Measurements from ENCODE around the gene AOPEP.

Gene AOPEP

GRCh38 chr9:94767331-94768072, 41.0 kb downstream of the AOPEP start:
- DNase-seq, result no peak

- no peak for DNase-seq
Measured at GRCh38 chr9:94768766-94769165, 42.3 kb downstream of the AOPEP start.

DNA sequence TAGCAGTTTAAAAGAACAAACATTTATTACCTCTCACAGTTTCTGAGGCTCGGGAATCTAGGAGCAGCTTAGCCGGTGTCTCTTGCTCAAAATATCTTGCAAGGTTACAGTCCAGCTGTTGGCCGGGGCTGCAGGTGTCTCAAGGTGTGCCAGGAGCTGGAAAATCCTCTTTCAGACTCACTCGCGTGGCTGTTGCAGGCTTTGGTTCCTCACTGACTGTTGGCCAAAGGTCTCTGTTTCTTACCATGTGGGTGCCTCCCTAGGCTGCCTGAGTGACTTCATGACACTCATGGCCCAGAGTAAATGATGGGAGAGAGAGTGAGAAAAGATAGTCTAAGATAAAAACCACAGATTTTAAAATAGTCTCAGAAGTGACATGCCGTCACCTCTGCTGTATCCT, 43.8 kb downstream of the AOPEP start:
- DNase-seq, result no peak

GRCh38 chr9:94771096-94771495, 44.6 kb downstream of the AOPEP start:
- no peak for DNase-seq

DNA sequence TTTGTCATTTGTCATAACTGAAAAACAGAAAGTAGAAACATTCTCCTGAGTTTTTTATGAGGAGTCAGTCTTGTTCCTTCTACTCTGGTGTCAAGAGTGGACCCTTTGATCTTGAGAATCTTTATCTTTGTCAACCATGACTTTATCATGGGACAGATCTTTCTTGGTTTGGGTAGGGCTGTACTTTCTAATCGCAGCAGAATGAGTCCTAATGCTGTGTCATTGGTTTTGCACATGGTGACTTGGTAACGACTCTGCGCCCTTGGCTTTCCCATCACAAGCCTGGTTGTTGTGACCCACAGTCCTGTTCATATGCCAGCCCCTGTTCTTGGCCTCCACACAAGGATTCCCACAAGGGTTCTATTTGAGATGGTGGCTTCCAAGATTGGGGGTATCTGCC, 45.6 kb downstream of the AOPEP start:
- DNase-seq, result no peak

DNA sequence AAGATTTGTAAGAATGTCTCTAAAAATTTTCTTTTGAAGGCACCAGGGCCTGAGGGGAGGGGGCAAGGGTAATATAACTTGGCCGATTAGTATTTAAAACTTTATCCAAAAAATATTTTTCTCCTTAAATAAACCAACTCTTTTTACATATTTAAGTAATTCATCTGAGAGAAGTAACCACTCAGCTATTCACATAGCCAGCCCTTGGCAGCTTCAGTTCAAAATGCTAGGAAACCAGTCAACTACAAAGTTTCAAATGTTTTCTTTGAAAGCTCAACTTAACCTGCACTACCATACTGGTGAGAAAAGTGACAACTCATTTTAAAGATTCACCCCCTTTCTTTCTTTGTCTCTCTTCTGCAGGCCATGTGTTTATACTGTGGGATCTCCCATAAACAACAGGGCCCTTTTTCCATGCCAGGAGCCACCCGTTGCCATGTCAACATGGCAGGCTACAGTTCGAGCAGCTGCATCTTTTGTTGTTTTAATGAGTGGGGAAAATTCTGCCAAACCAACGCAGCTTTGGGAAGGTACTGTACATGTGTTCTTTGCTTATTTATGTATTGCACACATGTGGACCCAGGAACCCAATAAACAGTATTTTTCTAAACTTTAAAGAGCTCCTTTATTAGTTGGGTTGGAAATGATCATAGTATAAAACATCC, 46.3 kb downstream of the AOPEP start:
- DNase-seq, result no peak

- no peak for DNase-seq
Measured at GRCh38 chr9:94773655-94774054, 47.2 kb downstream of the AOPEP start.

DNA sequence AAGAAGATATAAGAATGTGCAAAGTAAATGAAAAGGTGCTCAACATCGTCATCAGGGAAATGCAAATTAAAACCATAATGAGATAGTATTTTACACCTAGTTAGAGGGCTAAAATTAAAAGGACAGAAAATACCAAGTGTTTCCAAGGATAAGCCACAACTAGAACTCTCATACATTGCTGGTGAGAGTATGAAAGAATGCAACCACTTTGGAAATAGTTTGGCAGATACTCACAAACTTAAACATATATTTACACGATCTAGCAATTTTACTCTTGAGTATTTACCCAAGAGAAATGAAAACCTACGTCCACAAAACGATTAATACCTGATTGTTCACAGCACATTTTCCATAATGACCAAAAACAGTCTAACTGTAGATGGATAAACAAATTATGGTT, 51.5 kb downstream of the AOPEP start:
- no peak for DNase-seq

GRCh38 chr9:94779031-94779430, 52.5 kb downstream of the AOPEP start:
- DNase-seq, result no peak

GRCh38 chr9:94779693-94780290, 53.3 kb downstream of the AOPEP start:
- no peak for DNase-seq

DNA sequence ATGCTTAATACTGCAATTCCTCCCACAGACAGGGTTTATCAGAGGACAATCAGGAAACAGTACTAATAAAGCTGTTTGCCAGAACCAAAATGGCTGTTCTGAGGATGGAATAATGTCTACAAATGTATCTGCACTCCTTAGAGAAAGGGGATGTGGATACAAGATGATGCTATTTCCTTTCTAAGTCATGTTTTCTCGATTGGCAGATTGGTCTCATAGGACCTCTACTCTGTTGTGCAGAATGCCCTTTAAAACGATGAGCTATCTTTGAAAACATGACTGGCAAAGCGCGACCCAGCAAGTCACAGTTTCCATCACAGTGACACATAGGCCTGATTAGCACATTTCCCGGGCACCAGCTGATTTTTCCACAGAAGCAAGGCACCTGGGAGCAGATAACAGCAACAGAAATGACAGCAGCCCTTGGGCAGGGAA, 54.0 kb downstream of the AOPEP start:
- DNase-seq, result peak; percentile 47

- no peak for DNase-seq
Measured at GRCh38 chr9:94782355-94783101, 56.0 kb downstream of the AOPEP start.

GRCh38 chr9:94783102-94783682, 56.7 kb downstream of the AOPEP start:
- peak; percentile 37 for DNase-seq

DNA sequence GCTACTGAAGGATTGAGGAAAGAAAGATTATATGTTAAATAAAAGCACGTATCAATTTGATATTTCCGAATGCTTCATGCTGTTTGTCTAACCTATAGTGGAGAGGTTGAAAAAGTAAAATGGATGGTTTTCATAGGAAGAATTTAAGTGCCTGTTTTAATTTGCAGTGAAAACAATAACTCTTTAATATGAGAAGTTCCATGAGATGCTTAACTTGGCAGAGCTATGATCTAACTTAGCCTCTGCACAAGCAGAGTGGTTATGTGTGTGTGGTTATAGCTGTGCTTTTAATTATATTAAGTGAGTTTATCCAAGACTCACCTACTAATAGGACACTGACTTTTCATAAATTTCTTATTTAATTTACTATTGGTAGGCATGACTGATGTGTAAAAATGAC, 57.4 kb downstream of the AOPEP start:
- no peak for DNase-seq

GRCh38 chr9:94785215-94786169, 59.0 kb downstream of the AOPEP start:
- DNase-seq, result no peak

DNA sequence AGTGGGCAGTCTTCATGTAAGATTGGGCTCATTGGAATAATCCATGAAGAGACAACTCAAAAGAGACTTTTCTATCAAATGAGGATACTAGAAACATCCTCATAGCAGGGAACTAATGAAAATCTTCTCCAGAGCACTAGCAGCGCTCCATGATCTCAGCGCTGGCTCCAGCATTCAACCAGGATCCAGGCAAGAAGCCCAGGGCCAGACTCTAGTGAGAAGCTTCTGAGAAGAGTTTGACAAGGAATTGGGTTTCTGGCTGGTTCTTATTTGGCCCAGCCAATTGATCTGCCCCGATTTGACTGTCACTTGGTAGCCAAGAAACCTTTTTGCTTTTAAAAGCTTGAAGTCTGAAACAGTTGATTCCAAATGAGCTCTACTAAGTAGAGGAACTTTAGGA, 60.1 kb downstream of the AOPEP start:
- DNase-seq, result no peak

- DNase-seq, result no peak
Measured at GRCh38 chr9:94787266-94787665, 60.8 kb downstream of the AOPEP start.

- no peak for DNase-seq
Measured at GRCh38 chr9:94788570-94789105, 62.1 kb downstream of the AOPEP start.

DNA sequence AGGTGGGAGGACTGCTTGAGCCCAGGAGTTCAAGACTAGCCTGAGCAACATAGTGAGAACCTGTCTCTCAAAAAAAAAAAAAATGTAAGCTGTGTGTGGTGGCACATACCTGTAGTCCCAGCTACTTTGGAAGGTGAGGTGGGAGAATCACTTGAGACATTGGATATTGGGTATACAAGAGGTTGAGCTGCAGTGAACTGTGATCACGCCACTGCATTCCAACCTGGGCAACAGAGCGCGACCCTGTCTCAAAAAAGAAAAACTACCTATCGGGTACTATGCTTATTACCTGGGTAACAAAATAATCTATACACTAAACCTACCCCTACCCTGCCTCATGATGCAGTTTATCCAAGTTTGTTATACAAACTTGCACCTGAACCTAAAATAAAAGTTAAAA, 64.9 kb downstream of the AOPEP start:
- no peak for DNase-seq

DNA sequence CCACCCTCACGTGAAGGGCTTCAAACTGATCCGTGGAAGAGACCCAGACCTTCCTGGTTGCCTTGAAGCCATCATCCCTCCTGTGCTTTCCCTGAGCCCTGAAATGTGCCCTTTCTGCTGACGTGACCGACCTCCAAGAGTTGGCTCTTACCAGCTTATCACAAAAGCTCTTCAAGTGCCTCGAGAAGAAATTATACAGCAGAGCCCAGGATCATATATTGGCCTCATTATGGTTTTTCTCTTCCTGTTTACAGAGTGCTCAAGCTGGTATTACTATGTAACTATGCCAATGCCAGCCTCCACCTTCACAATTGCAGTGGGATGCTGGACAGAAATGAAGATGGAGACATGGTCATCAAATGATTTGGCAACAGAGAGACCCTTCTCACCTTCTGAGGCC, 66.0 kb downstream of the AOPEP start:
- no peak for DNase-seq

DNA sequence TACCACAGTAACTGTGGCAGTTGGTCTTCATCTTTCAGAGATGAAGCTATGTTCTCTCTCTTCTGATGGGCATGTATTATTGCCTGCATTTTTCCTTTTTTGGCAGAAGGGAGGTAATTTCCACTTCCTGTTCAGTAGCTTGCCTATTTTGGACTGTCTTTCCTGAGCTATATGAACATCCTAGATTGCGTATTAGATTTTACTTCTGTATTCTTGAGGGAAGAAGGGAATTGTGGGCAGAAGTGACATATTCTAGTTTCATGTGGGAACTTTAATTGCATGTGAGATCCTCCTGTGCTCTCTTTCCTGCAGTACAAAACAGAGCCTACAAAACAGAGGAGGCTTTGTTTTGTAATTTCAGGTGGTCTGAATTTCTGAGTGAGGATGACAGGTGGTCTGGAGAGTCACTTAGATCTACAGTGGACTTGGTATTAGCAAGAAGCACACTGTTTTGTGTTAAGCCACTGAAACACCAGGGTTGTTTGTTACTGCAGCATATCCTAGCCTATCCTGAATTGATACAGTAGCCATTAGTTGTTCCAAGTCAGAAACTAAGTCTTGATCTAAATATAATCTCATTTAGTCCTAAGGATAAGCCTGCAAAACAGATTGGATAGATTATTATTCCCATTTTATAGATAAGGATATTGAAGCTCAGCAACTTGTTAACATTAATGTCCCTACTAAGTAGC, 68.1 kb downstream of the AOPEP start:
- DNase-seq, result no peak

Measured in activated CD4-positive, alpha-beta T cell treated with anti-CD3 and anti-CD28 coated beads for 48 hours (primary cell).